GM12801 (cell line): ENCODE measurements around the gene DNAJC17.

ENCODE experiments used
- TF ChIP-seq, protein P1 (sequence below): IDR thresholded peaks from one replicate; pipeline ENCODE4 v1.5.1; 2011; ENCODE audit warnings: control low read depth; ENCODE audit not compliant: insufficient read length; ENCODE audit errors: extremely low read depth

Gene DNAJC17

DNA sequence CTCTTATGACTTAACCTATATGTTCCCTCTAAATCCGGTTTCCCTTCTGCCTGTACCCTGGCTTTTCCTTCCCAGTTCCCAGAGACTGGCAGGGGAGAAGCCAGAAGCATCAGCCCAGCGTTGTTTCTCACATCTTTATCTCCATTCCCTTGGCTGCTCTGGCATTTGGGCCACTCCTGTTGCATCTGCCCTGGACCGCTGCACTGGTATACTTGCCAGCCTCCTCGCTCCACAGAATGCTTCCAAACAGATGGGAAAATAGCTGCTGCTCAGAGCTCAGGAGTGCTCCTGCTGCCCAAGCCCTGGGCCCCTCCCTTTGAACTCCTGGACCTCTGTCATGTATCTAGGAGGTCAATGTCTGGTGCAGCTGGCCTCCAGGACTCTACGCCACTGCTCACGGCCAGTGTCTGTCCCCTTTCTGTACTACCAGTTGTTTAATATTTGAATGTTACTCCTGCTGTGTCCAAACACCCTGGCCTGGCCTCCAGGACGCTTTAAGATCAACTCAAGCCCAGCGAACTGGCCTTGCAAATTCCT, 43.4 kb upstream of the DNAJC17 start:
- TF ChIP-seq, protein P1, sequence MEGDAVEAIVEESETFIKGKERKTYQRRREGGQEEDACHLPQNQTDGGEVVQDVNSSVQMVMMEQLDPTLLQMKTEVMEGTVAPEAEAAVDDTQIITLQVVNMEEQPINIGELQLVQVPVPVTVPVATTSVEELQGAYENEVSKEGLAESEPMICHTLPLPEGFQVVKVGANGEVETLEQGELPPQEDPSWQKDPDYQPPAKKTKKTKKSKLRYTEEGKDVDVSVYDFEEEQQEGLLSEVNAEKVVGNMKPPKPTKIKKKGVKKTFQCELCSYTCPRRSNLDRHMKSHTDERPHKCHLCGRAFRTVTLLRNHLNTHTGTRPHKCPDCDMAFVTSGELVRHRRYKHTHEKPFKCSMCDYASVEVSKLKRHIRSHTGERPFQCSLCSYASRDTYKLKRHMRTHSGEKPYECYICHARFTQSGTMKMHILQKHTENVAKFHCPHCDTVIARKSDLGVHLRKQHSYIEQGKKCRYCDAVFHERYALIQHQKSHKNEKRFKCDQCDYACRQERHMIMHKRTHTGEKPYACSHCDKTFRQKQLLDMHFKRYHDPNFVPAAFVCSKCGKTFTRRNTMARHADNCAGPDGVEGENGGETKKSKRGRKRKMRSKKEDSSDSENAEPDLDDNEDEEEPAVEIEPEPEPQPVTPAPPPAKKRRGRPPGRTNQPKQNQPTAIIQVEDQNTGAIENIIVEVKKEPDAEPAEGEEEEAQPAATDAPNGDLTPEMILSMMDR, result no peak

DNA sequence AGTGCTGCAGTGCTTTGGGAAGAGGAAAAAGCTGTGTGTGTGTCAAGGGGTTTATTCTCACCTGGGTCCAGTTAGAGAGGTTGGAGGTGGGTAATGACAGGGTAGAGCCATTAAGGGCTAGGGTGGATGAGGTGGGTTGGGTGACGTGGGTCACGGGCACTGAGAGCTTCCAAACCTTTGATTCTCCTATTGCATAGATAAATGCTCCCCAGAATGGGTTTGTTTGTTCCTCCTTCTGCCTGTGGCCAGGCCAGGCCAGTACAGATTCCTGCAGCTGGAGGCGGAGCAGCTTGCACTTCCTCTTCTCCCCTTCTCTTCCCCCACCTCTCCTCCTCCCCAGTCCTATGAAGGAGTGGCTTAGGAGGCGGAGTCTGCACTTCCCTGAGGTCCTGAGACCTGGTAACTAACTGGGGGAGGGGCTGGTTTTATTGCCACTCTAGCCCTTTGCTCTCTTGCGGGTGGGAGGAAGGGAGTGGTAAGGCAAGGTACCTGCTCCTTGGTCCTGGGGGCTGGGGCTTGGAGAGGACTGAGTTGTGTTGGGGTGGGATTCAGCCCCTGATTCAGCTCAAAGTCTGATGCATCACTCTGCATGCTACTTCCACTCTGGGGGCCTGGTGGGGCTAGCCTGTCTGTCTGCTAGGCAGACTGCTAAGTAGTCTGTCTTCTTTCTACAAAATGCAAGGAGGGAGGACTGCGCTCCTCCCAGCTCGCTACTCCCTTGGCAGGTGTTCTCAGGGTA, 40.1 kb upstream of the DNAJC17 start:
- TF ChIP-seq, protein P1, result no peak

DNA sequence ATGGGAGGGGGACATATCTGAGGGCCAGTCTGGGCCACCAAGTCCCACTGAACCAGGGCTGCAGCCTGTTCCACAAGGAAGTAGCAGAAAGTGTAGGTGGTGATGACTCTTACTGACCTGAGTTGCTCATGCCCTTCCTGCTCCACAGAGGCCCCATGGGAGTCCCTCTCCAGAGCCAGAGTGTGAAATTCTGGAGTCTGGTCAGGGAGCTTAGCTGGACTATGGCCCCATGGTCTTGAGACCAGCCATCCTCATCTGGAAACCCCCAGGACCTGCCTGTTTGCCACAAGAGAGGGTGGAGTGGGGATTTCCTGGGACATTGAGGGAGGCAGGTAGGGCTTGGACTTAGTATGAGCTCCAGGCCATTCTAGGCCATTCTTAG, 39.6 kb upstream of the DNAJC17 start:
- TF ChIP-seq, protein P1, result no peak

DNA sequence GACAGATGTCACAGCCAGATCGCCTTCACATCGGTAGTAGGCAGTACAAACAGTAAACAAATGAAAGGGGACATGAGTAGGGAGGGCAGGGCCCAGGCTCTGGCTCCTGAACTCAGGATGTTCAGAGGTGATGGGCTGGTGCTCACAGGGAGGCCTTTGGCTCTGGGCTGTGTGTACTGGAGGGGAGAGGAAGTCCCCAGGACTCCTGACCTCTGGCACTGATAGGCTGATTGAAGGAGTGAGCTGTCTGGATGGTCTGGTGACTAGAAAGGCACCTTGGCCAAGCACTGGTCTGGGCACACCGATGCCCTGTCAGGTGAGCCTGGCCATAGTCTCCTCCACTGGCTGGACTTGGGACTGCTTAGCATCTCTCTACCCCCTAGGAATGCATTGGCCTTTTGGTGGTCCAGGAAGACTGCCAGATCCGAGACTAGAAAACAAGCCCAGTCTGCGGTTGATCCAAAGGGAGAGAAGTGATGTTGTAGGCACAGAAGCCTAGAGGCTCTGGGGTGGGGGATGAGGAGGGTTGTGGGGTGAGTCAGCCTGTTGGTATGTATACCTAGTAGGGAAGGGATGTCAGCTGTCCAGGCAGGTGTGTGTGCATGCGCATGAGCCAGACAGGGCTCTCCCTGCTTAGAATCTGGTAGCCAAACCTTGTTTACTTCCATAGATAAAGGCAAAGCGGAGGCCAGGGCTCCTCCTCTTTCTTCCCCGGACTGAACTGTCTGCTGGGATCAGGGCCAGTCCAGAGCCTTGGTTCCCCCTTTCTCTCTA, 38.4 kb upstream of the DNAJC17 start:
- TF ChIP-seq, protein P1, result no peak

DNA sequence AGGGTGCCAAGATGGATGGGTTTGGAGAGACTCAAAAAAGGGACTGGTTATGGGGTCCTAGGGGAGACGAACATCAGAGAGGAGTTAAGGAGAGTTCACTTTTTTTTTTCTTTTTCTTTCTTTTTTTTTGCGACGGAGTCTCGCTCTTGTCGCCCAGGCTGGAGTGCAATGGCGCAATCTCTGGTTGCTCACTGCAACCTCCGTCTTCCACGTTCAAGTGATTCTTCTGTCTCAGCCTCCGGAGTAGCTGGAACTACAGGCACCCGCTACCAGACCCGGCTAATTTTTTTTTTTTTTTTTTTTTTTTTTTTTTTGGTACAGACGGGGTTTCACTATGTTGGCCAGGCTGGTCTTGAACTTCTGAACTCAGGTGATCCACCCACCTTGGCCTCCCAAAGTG, 37.8 kb upstream of the DNAJC17 start:
- TF ChIP-seq, protein P1, result no peak

DNA sequence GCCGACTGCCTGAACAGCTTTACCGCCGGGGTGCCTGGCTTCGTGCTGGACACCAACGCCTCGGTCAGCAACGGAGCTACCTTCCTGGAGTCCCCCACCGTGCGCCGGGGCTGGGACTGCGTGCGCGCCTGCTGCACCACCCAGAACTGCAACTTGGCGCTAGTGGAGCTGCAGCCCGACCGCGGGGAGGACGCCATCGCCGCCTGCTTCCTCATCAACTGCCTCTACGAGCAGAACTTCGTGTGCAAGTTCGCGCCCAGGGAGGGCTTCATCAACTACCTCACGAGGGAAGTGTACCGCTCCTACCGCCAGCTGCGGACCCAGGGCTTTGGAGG, 37.4 kb upstream of the DNAJC17 start:
- TF ChIP-seq, protein P1, result no peak

DNA sequence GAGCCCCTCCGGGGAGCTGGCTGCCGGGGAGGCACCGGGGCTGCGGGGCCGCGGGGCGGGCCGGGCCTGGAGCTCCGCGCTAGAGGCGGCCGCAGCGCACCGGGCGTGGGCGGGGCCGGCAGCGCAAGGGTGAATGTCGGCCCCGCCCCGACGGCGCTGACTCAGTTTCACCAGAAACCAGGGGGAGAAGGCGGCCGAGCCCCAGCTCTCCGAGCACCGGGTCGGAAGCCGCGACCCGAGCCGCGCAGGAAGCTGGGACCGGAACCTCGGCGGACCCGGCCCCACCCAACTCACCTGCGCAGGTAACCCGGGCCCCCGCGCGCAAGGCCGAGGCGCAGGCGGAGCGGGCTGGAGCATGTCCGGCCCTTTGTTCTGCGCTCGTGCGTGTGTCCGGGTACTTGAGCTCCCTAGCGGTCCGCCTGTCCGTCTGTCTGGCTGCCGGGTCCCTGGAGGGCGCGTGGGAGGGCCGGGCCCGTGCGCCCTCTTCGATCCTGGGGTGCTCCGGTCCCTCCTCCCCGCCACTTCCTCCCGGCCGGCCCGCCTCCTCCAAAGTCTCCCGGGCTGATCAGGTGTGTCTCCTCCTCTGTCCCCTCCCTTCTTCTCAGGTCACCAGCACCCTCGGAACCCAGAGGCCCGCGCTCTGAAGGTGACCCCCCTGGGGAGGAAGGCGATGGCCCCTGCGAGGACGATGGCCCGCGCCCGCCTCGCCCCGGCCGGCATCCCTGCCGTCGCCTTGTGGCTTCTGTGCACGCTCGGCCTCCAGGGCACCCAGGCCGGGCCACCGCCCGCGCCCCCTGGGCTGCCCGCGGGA, 36.8 kb upstream of the DNAJC17 start, which contains the start of gene SPINT1:
TSS of gene SPINT1 (plus strand) at position 164 of the 811 bp plus-strand sequence. CDS start at position 671, 507 bp downstream.
- TF ChIP-seq, protein P1, result no peak
